SK-N-SH treated with all-trans-retinoic acid at 6 μM for 48 hours (cell line): ENCODE data around the gene RPS19.

Experiments used
- ATAC-seq: fragments of 200-7000 bp; cut with Tn5 transposase; 3 replicates; pipeline ENCODE4 v1.9.1; 2020; ENCODE audit warnings: mild to moderate bottlenecking, moderate library complexity
- ARNTL ChIP-seq: fragments of 450-650 bp; formaldehyde crosslinking; IDR thresholded peaks from 2 replicates; pipeline ENCODE4 v1.5.0; 2020; ENCODE audit warnings: low read depth, mild to moderate bottlenecking, moderate library complexity, borderline replicate concordance
- BACH2 ChIP-seq: fragments of 250-450 bp; sonication (Bioruptor Pico); IDR thresholded peaks from 2 replicates; pipeline ENCODE4 v1.9.0; 2021; ENCODE audit warnings: mild to moderate bottlenecking, borderline replicate concordance
- ESRRG ChIP-seq: fragments of 250-450 bp; sonication (Bioruptor Pico); IDR thresholded peaks from 2 replicates; pipeline ENCODE4 v1.6.1; 2021; ENCODE audit warnings: mild to moderate bottlenecking
- GLIS3 ChIP-seq: fragments of 250-450 bp; sonication (Bioruptor Pico); IDR thresholded peaks from 2 replicates; pipeline ENCODE4 v1.5.0; 2020; ENCODE audit warnings: mild to moderate bottlenecking, moderate library complexity
- OSR1 ChIP-seq: fragments of 250-450 bp; sonication (Bioruptor Pico); IDR thresholded peaks from 2 replicates; pipeline ENCODE4 v1.8.0; 2022; ENCODE audit warnings: moderate library complexity, mild to moderate bottlenecking, inconsistent platforms
- PPARA ChIP-seq: fragments of 250-450 bp; sonication (Bioruptor Pico); IDR thresholded peaks from 2 replicates; pipeline ENCODE4 v1.5.0; 2020; ENCODE audit warnings: mild to moderate bottlenecking, borderline replicate concordance
- RARB ChIP-seq: fragments of 250-450 bp; sonication (Bioruptor Pico); IDR thresholded peaks from 2 replicates; pipeline ENCODE4 v1.8.0; 2021; ENCODE audit warnings: mild to moderate bottlenecking, moderate library complexity
- SNAI2 ChIP-seq: fragments of 250-450 bp; sonication (Bioruptor Pico); IDR thresholded peaks from 2 replicates; pipeline ENCODE4 v1.5.0; 2020; ENCODE audit warnings: mild to moderate bottlenecking, moderate library complexity
- TCF4 ChIP-seq: fragments of 250-450 bp; sonication (Bioruptor Pico); IDR thresholded peaks from 2 replicates; pipeline ENCODE4 v1.8.0; 2021; ENCODE audit warnings: mild to moderate bottlenecking, moderate library complexity, borderline replicate concordance
- TOX ChIP-seq: fragments of 250-450 bp; sonication (Bioruptor Pico); IDR thresholded peaks from 2 replicates; pipeline ENCODE4 v1.8.0; 2021; ENCODE audit warnings: mild to moderate bottlenecking, moderate library complexity, borderline replicate concordance
- ZC3H10 ChIP-seq: fragments of 250-450 bp; sonication (Bioruptor Pico); IDR thresholded peaks from 2 replicates; pipeline ENCODE4 v1.5.1; 2021; ENCODE audit warnings: mild to moderate bottlenecking, moderate library complexity
- ZFP3 ChIP-seq: fragments of 250-450 bp; sonication (Bioruptor Pico); IDR thresholded peaks from 2 replicates; pipeline ENCODE4 v1.5.0; 2020; ENCODE audit warnings: mild to moderate bottlenecking, moderate library complexity
- ZFP30 ChIP-seq: fragments of 450-650 bp; formaldehyde crosslinking; IDR thresholded peaks from 2 replicates; pipeline ENCODE4 v1.5.0; 2022; ENCODE audit warnings: mild to moderate bottlenecking, moderate library complexity
- ZNF565 ChIP-seq: fragments of 450-650 bp; formaldehyde crosslinking; conservative IDR thresholded peaks from 2 replicates; pipeline ENCODE4 v1.5.0; 2020; ENCODE audit warnings: low read depth, mild to moderate bottlenecking, moderate library complexity
- ZNF70 ChIP-seq: fragments of 450-650 bp; formaldehyde crosslinking; IDR thresholded peaks from 2 replicates; pipeline ENCODE4 v1.5.0; 2020; ENCODE audit warnings: mild to moderate bottlenecking, moderate library complexity
- TF ChIP-seq, protein P1 (sequence below): fragments of 250-450 bp; sonication (Bioruptor Pico); IDR thresholded peaks from 2 replicates; pipeline ENCODE4 v1.8.0; 2021; ENCODE audit warnings: low read depth, mild to moderate bottlenecking, moderate library complexity, borderline replicate concordance
- TF ChIP-seq, protein P2 (sequence below): fragments of 250-450 bp; sonication (Bioruptor Pico); IDR thresholded peaks from 2 replicates; pipeline ENCODE4 v1.5.0; 2020; ENCODE audit warnings: mild to moderate bottlenecking, moderate library complexity
- TF ChIP-seq, protein P3 (sequence below): fragments of 250-450 bp; sonication (Bioruptor Pico); IDR thresholded peaks from 2 replicates; pipeline ENCODE4 v1.8.0; 2020; ENCODE audit warnings: mild to moderate bottlenecking, moderate library complexity, borderline replicate concordance
- TF ChIP-seq, protein P4 (sequence below): fragments of 250-450 bp; sonication (Bioruptor Pico); IDR thresholded peaks from 2 replicates; pipeline ENCODE4 v1.5.1; 2021; ENCODE audit warnings: mild to moderate bottlenecking, moderate library complexity

The RPS19 gene

DNA sequence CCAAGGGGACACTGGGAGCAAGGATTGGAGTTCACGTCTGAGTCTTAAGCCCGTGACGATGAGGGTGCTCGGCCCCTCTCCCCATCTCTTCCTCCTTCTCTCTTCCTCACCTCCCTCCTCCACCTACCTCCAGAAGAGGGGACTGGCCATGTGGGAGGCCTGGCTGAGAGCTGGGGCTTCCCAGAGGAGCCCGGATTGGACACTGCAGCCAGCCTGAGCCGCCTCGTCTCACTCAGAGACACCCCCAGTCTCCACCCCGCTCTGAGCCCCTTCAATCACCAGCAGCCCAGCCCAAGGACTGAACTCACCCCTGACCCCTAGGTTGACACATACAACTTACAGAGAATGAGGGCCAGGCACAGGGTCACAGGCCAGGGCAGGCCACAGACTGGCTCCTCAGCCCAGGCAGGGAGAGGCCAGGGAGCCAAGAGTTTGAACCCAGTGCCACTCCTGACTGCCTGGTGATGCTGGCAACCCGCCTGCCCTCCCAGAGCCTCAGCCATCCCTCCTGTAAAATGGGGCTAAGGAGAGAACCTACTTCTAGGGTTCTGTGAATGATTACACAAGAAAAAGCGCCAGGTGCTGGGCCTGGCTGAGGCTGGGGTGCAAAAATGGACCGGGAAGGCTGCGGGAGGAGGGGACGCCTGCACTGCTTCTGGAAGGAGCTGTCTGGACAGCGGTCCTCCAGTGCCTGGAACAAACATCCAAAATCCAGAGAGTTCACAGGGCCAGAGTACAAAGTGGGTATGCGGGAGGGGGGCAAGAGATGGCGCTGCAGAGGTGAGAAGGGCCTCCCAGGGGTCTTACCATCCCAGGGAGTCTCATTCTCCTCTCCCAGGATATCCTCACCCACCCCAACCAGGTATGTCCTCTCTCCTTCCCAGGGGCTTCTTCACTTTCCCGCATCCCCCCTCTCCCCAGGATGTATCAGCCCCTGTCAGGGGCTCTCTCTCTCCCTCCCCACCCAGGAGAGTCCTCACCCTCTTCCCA is 18.2 kb downstream of the RPS19 start (continued):
- TF ChIP-seq, protein P1, sequence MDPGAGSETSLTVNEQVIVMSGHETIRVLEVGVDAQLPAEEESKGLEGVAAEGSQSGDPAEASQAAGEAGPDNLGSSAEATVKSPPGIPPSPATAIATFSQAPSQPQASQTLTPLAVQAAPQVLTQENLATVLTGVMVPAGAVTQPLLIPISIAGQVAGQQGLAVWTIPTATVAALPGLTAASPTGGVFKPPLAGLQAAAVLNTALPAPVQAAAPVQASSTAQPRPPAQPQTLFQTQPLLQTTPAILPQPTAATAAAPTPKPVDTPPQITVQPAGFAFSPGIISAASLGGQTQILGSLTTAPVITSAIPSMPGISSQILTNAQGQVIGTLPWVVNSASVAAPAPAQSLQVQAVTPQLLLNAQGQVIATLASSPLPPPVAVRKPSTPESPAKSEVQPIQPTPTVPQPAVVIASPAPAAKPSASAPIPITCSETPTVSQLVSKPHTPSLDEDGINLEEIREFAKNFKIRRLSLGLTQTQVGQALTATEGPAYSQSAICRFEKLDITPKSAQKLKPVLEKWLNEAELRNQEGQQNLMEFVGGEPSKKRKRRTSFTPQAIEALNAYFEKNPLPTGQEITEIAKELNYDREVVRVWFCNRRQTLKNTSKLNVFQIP (CRISPR knock-in tag), result no peak
- no peak for TF ChIP-seq GLIS3 (CRISPR knock-in tag)
- no peak for TF ChIP-seq ZFP30 (CRISPR knock-in tag)
- no peak for TF ChIP-seq ZFP3 (CRISPR knock-in tag)
- TF ChIP-seq, all 23 proteins: peak for 0

DNA sequence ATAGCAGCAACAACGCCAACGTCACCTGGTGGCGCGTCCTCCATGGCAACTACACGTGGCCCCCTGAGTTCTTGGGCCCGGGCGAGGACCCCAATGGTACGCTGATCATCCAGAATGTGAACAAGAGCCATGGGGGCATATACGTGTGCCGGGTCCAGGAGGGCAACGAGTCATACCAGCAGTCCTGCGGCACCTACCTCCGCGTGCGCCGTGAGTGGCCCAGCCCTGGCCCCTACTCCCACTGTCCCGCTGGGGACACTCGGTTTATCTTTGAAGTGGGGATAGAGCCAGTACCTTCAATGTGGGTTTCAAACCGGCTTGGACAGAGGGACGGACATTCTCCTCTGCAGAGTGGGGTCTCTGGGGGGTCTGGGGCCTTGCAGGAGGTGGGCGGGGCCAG is 19.0 kb downstream of the RPS19 start:
- no peak for ATAC-seq
- TF ChIP-seq RARB (CRISPR knock-in tag) (no peak), ZFP3 (CRISPR knock-in tag) (no peak), ZNF565 (CRISPR knock-in tag) (no peak), PPARA (CRISPR knock-in tag) (no peak), ESRRG (no peak), ARNTL (CRISPR knock-in tag) (no peak), GLIS3 (CRISPR knock-in tag) (no peak), ZNF70 (CRISPR knock-in tag) (no peak), ZFP30 (CRISPR knock-in tag) (no peak), SNAI2 (CRISPR knock-in tag) (no peak), TOX (CRISPR knock-in tag) (no peak), OSR1 (CRISPR knock-in tag) (no peak), TCF4 (no peak), BACH2 (CRISPR knock-in tag) (no peak)
- TF ChIP-seq, protein P1 (CRISPR knock-in tag), result no peak
- TF ChIP-seq, protein P2, sequence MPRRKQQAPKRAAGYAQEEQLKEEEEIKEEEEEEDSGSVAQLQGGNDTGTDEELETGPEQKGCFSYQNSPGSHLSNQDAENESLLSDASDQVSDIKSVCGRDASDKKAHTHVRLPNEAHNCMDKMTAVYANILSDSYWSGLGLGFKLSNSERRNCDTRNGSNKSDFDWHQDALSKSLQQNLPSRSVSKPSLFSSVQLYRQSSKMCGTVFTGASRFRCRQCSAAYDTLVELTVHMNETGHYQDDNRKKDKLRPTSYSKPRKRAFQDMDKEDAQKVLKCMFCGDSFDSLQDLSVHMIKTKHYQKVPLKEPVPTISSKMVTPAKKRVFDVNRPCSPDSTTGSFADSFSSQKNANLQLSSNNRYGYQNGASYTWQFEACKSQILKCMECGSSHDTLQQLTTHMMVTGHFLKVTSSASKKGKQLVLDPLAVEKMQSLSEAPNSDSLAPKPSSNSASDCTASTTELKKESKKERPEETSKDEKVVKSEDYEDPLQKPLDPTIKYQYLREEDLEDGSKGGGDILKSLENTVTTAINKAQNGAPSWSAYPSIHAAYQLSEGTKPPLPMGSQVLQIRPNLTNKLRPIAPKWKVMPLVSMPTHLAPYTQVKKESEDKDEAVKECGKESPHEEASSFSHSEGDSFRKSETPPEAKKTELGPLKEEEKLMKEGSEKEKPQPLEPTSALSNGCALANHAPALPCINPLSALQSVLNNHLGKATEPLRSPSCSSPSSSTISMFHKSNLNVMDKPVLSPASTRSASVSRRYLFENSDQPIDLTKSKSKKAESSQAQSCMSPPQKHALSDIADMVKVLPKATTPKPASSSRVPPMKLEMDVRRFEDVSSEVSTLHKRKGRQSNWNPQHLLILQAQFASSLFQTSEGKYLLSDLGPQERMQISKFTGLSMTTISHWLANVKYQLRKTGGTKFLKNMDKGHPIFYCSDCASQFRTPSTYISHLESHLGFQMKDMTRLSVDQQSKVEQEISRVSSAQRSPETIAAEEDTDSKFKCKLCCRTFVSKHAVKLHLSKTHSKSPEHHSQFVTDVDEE (CRISPR knock-in tag), result no peak
- TF ChIP-seq, protein P3, sequence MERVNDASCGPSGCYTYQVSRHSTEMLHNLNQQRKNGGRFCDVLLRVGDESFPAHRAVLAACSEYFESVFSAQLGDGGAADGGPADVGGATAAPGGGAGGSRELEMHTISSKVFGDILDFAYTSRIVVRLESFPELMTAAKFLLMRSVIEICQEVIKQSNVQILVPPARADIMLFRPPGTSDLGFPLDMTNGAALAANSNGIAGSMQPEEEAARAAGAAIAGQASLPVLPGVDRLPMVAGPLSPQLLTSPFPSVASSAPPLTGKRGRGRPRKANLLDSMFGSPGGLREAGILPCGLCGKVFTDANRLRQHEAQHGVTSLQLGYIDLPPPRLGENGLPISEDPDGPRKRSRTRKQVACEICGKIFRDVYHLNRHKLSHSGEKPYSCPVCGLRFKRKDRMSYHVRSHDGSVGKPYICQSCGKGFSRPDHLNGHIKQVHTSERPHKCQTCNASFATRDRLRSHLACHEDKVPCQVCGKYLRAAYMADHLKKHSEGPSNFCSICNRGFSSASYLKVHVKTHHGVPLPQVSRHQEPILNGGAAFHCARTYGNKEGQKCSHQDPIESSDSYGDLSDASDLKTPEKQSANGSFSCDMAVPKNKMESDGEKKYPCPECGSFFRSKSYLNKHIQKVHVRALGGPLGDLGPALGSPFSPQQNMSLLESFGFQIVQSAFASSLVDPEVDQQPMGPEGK (CRISPR knock-in tag), result no peak

DNA sequence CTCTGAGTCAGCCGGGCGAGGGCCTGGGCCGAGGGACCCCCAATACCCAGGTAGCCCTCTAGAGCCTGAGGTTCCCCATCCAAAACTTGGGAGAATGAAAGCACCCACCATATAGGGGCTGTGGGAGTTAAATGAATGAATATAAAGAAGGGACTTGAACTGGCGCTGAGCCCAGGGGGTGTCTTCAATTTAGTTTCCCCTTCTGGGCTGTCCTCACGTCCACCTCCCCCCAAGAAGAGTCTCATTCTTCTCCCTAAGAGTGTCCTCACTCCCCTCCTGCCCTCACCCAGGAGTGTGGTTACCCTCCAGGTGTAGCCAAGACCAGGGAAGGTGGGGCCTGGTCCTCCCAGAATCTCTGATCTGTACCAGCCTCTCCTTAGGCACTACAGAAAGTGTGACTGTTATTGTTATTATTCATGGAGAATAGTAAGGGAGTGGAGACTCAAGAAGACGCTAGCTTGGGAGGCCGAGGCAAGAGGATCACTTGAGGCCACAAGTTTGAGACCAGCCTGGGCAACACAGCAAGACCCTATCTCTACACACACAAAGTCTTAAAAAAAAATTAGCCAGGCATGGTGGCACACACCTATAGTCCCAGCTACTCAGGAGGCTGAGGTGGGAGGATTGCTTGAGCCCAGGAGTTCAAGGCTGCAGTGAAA is 19.7 kb downstream of the RPS19 start:
- no peak for ATAC-seq
- TF ChIP-seq, protein P4, sequence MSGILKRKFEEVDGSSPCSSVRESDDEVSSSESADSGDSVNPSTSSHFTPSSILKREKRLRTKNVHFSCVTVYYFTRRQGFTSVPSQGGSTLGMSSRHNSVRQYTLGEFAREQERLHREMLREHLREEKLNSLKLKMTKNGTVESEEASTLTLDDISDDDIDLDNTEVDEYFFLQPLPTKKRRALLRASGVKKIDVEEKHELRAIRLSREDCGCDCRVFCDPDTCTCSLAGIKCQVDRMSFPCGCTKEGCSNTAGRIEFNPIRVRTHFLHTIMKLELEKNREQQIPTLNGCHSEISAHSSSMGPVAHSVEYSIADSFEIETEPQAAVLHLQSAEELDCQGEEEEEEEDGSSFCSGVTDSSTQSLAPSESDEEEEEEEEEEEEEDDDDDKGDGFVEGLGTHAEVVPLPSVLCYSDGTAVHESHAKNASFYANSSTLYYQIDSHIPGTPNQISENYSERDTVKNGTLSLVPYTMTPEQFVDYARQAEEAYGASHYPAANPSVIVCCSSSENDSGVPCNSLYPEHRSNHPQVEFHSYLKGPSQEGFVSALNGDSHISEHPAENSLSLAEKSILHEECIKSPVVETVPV (CRISPR knock-in tag), result no peak
- TF ChIP-seq, protein P1 (CRISPR knock-in tag), result no peak
- TF ChIP-seq SNAI2 (CRISPR knock-in tag), result no peak
- TF ChIP-seq ZC3H10, result no peak
- TF ChIP-seq ZNF565 (CRISPR knock-in tag), result no peak
- TF ChIP-seq ZNF70 (CRISPR knock-in tag), result no peak
- TF ChIP-seq PPARA (CRISPR knock-in tag), result no peak
- TF ChIP-seq GLIS3 (CRISPR knock-in tag), result no peak
- no peak for TF ChIP-seq ESRRG
- TF ChIP-seq, protein P2 (CRISPR knock-in tag), result no peak
- TF ChIP-seq OSR1 (CRISPR knock-in tag), result no peak
- no peak for TF ChIP-seq RARB (CRISPR knock-in tag)
